ENCODE data around the gene ERLEC1. TPM values are rescaled to one million over a fixed set of nuclear protein-coding genes. Genes with fewer than 3 reads are reported as not detected.

The ERLEC1 gene, protein sequence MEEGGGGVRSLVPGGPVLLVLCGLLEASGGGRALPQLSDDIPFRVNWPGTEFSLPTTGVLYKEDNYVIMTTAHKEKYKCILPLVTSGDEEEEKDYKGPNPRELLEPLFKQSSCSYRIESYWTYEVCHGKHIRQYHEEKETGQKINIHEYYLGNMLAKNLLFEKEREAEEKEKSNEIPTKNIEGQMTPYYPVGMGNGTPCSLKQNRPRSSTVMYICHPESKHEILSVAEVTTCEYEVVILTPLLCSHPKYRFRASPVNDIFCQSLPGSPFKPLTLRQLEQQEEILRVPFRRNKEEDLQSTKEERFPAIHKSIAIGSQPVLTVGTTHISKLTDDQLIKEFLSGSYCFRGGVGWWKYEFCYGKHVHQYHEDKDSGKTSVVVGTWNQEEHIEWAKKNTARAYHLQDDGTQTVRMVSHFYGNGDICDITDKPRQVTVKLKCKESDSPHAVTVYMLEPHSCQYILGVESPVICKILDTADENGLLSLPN
- 10 to 100 TPM; 41.2 to 55.7 TPM for total RNA-seq

DNA sequence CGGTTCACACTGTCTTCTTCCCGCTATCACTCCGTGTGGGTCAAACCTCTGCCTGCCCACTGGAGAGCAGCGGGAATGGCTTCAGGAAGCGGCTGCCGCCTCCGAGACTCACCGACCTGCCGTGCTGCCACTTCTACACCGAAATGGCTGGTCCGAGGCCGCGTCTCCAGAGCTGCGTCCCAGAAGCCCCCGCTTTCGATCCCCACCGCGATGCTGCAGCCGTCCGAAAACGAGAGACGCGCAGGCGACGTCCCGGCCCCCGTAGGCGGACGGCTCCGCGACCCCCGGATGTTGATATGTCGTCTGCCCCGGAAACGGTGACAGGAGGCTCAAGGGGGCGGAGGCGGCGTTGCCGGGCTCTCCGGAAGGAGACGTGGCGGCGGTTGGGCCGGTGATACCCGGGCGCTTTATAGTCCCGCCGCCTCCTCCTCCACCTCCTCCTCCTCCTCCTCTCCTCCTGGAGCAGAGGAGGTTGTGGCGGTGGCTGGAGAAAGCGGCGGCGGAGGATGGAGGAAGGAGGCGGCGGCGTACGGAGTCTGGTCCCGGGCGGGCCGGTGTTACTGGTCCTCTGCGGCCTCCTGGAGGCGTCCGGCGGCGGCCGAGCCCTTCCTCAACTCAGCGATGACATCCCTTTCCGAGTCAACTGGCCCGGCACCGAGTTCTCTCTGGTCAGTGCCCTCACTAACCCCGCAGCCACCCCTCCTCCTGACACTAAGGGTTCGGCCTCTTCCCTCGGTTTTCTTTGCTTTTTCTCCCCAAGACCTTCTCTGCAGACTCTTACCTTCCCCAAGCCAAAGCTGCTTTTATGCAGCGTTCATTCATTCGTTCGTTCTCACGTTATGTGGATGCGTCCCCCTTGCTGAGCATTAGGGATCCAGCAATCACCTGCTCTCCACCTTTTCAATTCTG lies at the start of gene ERLEC1, which contains the start of gene ASB3:
TSS of gene ERLEC1 (plus strand) at position 340 of the 909 bp plus-strand sequence. CDS start at position 507, 167 bp downstream.
TSS of gene ASB3 (minus strand) at position 249 of the 909 bp plus-strand sequence. CDS start 21,381 bp downstream, outside the sequence.
- TF ChIP-seq, protein P1, sequence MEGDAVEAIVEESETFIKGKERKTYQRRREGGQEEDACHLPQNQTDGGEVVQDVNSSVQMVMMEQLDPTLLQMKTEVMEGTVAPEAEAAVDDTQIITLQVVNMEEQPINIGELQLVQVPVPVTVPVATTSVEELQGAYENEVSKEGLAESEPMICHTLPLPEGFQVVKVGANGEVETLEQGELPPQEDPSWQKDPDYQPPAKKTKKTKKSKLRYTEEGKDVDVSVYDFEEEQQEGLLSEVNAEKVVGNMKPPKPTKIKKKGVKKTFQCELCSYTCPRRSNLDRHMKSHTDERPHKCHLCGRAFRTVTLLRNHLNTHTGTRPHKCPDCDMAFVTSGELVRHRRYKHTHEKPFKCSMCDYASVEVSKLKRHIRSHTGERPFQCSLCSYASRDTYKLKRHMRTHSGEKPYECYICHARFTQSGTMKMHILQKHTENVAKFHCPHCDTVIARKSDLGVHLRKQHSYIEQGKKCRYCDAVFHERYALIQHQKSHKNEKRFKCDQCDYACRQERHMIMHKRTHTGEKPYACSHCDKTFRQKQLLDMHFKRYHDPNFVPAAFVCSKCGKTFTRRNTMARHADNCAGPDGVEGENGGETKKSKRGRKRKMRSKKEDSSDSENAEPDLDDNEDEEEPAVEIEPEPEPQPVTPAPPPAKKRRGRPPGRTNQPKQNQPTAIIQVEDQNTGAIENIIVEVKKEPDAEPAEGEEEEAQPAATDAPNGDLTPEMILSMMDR (IDR thresholded peaks at IDR 0.05), result peak in 1 of 2 donors; percentile 35
- H3K4me3 ChIP-seq, result peak within 1 kb of the TSS; percentile 84 to 90
- H3K36me3 ChIP-seq, result no peaks in the 10 kb centered on the region
- no peaks in the 10 kb centered on the region for H3K27me3 ChIP-seq
- DNase-seq (ENCODE audit: low spot score), result peak; percentile 87
- H3K4me1 ChIP-seq, result peaks cover 0 to 35% of the 10 kb centered on the region in 2 donors
- no peaks in the 10 kb centered on the region for H3K9me3 ChIP-seq
- peak within 1 kb of the TSS; percentile 80 to 81 for H3K27ac ChIP-seq

GRCh38 chr2:53737091-53737490 lies 49.8 kb upstream of the ERLEC1 start:
- no peaks in the 10 kb centered on the region for H3K27me3 ChIP-seq
- H3K4me1 ChIP-seq, result no peaks in the 10 kb centered on the region
- TF ChIP-seq, protein P1 (IDR thresholded peaks at IDR 0.05), result no peak
- no peaks in the 10 kb centered on the region for H3K36me3 ChIP-seq
- no peak overlapping the region for H3K4me3 ChIP-seq
- no peak overlapping the region for H3K27ac ChIP-seq
- no peak for DNase-seq (ENCODE audit: low spot score)
- H3K9me3 ChIP-seq, result no peaks in the 10 kb centered on the region

GRCh38 chr2:53739032-53739431 lies 47.8 kb upstream of the ERLEC1 start:
- Histone ChIP-seq H3K9me3 (no peaks in the 10 kb centered on the region), H3K4me3 (no peak overlapping the region), H3K36me3 (no peaks in the 10 kb centered on the region), H3K27ac (no peak overlapping the region), H3K27me3 (no peaks in the 10 kb centered on the region), H3K4me1 (no peaks in the 10 kb centered on the region)
- DNase-seq (ENCODE audit: low spot score), result no peak
- TF ChIP-seq, protein P1 (IDR thresholded peaks at IDR 0.05), result no peak

GRCh38 chr2:53740170-53740569 lies 46.7 kb upstream of the ERLEC1 start:
- Histone ChIP-seq H3K9me3 (no peaks in the 10 kb centered on the region), H3K27ac (no peak overlapping the region), H3K27me3 (no peaks in the 10 kb centered on the region), H3K4me3 (no peak overlapping the region), H3K36me3 (no peaks in the 10 kb centered on the region), H3K4me1 (no peaks in the 10 kb centered on the region)
- TF ChIP-seq, protein P1 (IDR thresholded peaks at IDR 0.05), result peak in 1 of 2 donors; percentile 52
- no peak for DNase-seq (ENCODE audit: low spot score)

DNA sequence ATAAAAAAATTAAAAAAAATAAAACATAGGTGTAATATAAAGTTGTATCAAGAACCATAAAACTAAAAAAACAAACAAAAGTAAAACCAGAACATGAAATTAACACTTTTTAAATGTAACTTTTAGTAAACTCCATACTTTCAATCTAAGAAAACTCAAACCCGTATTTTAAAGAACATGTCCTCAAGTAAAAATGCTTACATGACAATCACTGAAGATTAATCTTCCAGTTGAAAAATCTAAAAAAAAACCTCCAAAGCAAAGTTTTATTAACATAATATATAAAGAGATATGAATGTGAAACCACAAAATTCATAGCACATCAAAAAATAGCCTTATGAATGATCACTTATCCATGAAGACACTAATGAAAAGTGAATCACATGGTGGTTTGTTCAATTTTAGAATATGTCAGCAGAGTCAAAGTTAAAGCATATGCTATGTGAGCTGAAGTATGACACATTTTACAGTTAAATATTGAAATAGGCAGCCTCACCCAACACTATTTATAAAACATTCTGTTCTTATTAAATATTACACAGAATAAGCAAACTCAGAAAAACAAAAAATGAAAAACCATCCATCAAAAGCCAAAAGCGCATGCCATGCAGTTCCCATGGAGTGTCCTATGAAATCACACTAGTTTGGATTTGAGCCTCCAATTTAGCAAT lies 42.3 kb upstream of the ERLEC1 start:
- H3K9me3 ChIP-seq, result no peaks in the 10 kb centered on the region
- no peak for DNase-seq (ENCODE audit: low spot score)
- TF ChIP-seq, protein P1 (IDR thresholded peaks at IDR 0.05), result no peak

More for the DNA sequence above, 42.3 kb upstream of the ERLEC1 start:
- peaks cover 3% of the 10 kb centered on the region for H3K36me3 ChIP-seq
- no peaks in the 10 kb centered on the region for H3K4me1 ChIP-seq
- H3K27ac ChIP-seq, result no peak overlapping the region
- H3K27me3 ChIP-seq, result no peaks in the 10 kb centered on the region
- H3K4me3 ChIP-seq, result no peak overlapping the region
